ENCODE measurements around the gene HECW1.

GRCh38 chr7:43351683-43352082 is 239.2 kb downstream of the HECW1 start:
- no peak for TF ChIP-seq CTCF (IDR thresholded peaks at IDR 0.05)
- TF ChIP-seq POLR2A (IDR thresholded peaks at IDR 0.05): no peak

Measured in lower leg skin (tissue), 3 donors.